ENCODE results near the gene CNOT6L.
A peak's percentile ranks its signal among the peaks of the same experiment; 100 is the strongest.

The CNOT6L gene

GRCh38 chr4:77827343-77827742 lies 8.2 kb upstream of the CNOT6L start:
- H3K79me2 ChIP-seq (ENCODE audit: control insufficient read depth, low read length): no peaks in the 10 kb centered on the region
- no peaks in the 10 kb centered on the region for H3K27me3 ChIP-seq (ENCODE audit: control insufficient read depth, low read length)
- H3K27ac ChIP-seq (ENCODE audit: low read depth, low read length): peak overlapping the region; percentile 74
- no peaks in the 10 kb centered on the region for H3K9me2 ChIP-seq (replicated peaks; ENCODE audit: control insufficient read depth, low read length)
- H3K4me2 ChIP-seq (ENCODE audit: low read length): peak overlapping the region; percentile 65
- peaks cover 10% of the 10 kb centered on the region for H3F3A ChIP-seq (ENCODE audit: control insufficient read depth, insufficient read depth)
- H3K4me1 ChIP-seq (ENCODE audit: control insufficient read depth, low read length): peaks cover 36% of the 10 kb centered on the region
- H3K9me3 ChIP-seq (ENCODE audit: control insufficient read depth, insufficient read depth, low read length): no peaks in the 10 kb centered on the region
- TF ChIP-seq CTCF (IDR thresholded peaks at IDR 0.05; ENCODE audit: low read depth, low read length, poor library complexity, severe bottlenecking) (no peak), EZH2phosphoT487 (IDR thresholded peaks at IDR 0.05; ENCODE audit: borderline replicate concordance, low read length) (no peak)
- H3K36me3 ChIP-seq (ENCODE audit: control insufficient read depth, low read length): no peaks in the 10 kb centered on the region
- H3K4me3 ChIP-seq (ENCODE audit: low read length): peak overlapping the region; percentile 47
- H4K20me1 ChIP-seq (ENCODE audit: control insufficient read depth, insufficient read depth, low read depth, low read length): no peaks in the 10 kb centered on the region

- Histone ChIP-seq H3K4me1 (ENCODE audit: control insufficient read depth, low read length) (peaks cover 47% of the 10 kb centered on the region), H3K4me2 (ENCODE audit: low read length) (peak overlapping the region; percentile 65), H4K20me1 (ENCODE audit: control insufficient read depth, insufficient read depth, low read depth, low read length) (no peaks in the 10 kb centered on the region)
These were observed 7.1 kb upstream of the CNOT6L start for GRCh38 chr4:77826275-77826674.

GRCh38 chr4:77821775-77822174 lies 2.6 kb upstream of the CNOT6L start:
- H3K4me2 ChIP-seq (ENCODE audit: low read length): peak overlapping the region; percentile 92
- TF ChIP-seq EZH2phosphoT487 (IDR thresholded peaks at IDR 0.05; ENCODE audit: borderline replicate concordance, low read length): no peak
- TF ChIP-seq CTCF (IDR thresholded peaks at IDR 0.05; ENCODE audit: low read depth, low read length, poor library complexity, severe bottlenecking): no peak
- H3K79me2 ChIP-seq (ENCODE audit: control insufficient read depth, low read length): peaks cover 39% of the 10 kb centered on the region
- H3K4me1 ChIP-seq (ENCODE audit: control insufficient read depth, low read length): peaks cover 44% of the 10 kb centered on the region
- H3K27ac ChIP-seq (ENCODE audit: low read depth, low read length): peak overlapping the region; percentile 84
- H3K36me3 ChIP-seq (ENCODE audit: control insufficient read depth, low read length): peaks cover 18% of the 10 kb centered on the region
- peaks cover 9% of the 10 kb centered on the region for H4K20me1 ChIP-seq (ENCODE audit: control insufficient read depth, insufficient read depth, low read depth, low read length)
- no peaks in the 10 kb centered on the region for H3K9me2 ChIP-seq (replicated peaks; ENCODE audit: control insufficient read depth, low read length)
- H3K9me3 ChIP-seq (ENCODE audit: control insufficient read depth, insufficient read depth, low read length): no peaks in the 10 kb centered on the region
- peak overlapping the region; percentile 97 for H3K4me3 ChIP-seq (ENCODE audit: low read length)
- H3K27me3 ChIP-seq (ENCODE audit: control insufficient read depth, low read length): no peaks in the 10 kb centered on the region
- peaks cover 12% of the 10 kb centered on the region for H3F3A ChIP-seq (ENCODE audit: control insufficient read depth, insufficient read depth)

More at GRCh38 chr4:77826275-77826674, 7.1 kb upstream of the CNOT6L start:
- Histone ChIP-seq H3K36me3 (ENCODE audit: control insufficient read depth, low read length) (no peaks in the 10 kb centered on the region), H3K9me3 (ENCODE audit: control insufficient read depth, insufficient read depth, low read length) (no peaks in the 10 kb centered on the region), H3K27ac (ENCODE audit: low read depth, low read length) (peak overlapping the region; percentile 74), H3K9me2 (replicated peaks; ENCODE audit: control insufficient read depth, low read length) (no peaks in the 10 kb centered on the region), H3F3A (ENCODE audit: control insufficient read depth, insufficient read depth) (peaks cover 14% of the 10 kb centered on the region), H3K27me3 (ENCODE audit: control insufficient read depth, low read length) (no peaks in the 10 kb centered on the region), H3K4me3 (ENCODE audit: low read length) (peak overlapping the region; percentile 47), H3K79me2 (ENCODE audit: control insufficient read depth, low read length) (peaks cover under 1% of the 10 kb centered on the region; the same call in 1 of the 2 replicates)
- TF ChIP-seq CTCF (IDR thresholded peaks at IDR 0.05; ENCODE audit: low read depth, low read length, poor library complexity, severe bottlenecking): no peak

Measured in DOHH2 (cell line).